Fibroblast of lung (primary cell): ENCODE data around the gene GALK2. TPM values are rescaled to one million over a fixed set of nuclear protein-coding genes. Genes with fewer than 3 reads are reported as not detected.
A peak's percentile ranks its signal among the peaks of the same experiment; 100 is the strongest.
"Not testable (repeated sequence)": the region's sequence is repeated elsewhere in the genome, so short reads cannot be mapped to it uniquely, and the experiment has no call there.

Experiments
- DNase-seq, 2 donors: peaks; one replicate each; pipeline versions ENCODE4 v3.0.0 to v3.0.0-alpha.2; 2010; ENCODE audit warnings: low read depth in 2 of 2
- H2AFZ ChIP-seq: 2 replicates; pipeline ENCODE4 v1.5.1; 2012; ENCODE audit warnings: low read length, control low read depth, inconsistent platforms
- H3K27ac ChIP-seq: 2 replicates; pipeline ENCODE4 v1.5.1; 2011; ENCODE audit warnings: low read length, control low read depth; ENCODE audit not compliant: insufficient read depth
- H3K27me3 ChIP-seq: 2 replicates; pipeline ENCODE4 v1.5.1; 2011; ENCODE audit warnings: mild to moderate bottlenecking, low read length; ENCODE audit not compliant: control insufficient read depth, insufficient read depth
- H3K36me3 ChIP-seq: 2 replicates; pipeline ENCODE4 v1.5.1; 2011; ENCODE audit warnings: low read length; ENCODE audit not compliant: control insufficient read depth, insufficient read depth
- H3K4me1 ChIP-seq: 2 replicates; pipeline ENCODE4 v1.5.1; 2011; ENCODE audit warnings: low read length; ENCODE audit not compliant: control insufficient read depth, insufficient read depth; ENCODE audit errors: extremely low read depth
- H3K4me2 ChIP-seq: 2 replicates; pipeline ENCODE4 v1.5.1; 2011; ENCODE audit warnings: low read length, control low read depth; ENCODE audit not compliant: insufficient read depth; ENCODE audit errors: extremely low read depth
- H3K4me3 ChIP-seq, 4 experiments: fragments of 200-600 bp in 1 of 4; sonication (generic) in 1 of 4; replicated peaks in 1 of 4; 2 replicates each; pipeline ENCODE4 v1.5.1; 2011 to 2016; ENCODE audit warnings: low read length in 4 of 4, low read depth in 3 of 4, mild to moderate bottlenecking in 3 of 4, control low read depth in 2 of 4, inconsistent platforms in 1 of 4, mixed read lengths in 1 of 4; ENCODE audit not compliant: insufficient read depth in 1 of 4; ENCODE audit errors: control extremely low read depth in 1 of 4
- H3K79me2 ChIP-seq: 2 replicates; pipeline ENCODE4 v1.5.1; 2012; ENCODE audit warnings: mild to moderate bottlenecking, low read length, inconsistent platforms; ENCODE audit not compliant: control insufficient read depth, insufficient read depth
- H3K9ac ChIP-seq: 2 replicates; pipeline ENCODE4 v1.5.1; 2011; ENCODE audit warnings: mild to moderate bottlenecking, low read length, control low read depth; ENCODE audit not compliant: insufficient read depth
- H3K9me3 ChIP-seq: 2 replicates; pipeline ENCODE4 v1.5.1; 2012; ENCODE audit warnings: low read depth, low read length; ENCODE audit not compliant: control insufficient read depth, insufficient read depth
- H4K20me1 ChIP-seq: 2 replicates; pipeline ENCODE4 v1.5.1; 2011; ENCODE audit warnings: low read length; ENCODE audit not compliant: control insufficient read depth, insufficient read depth; ENCODE audit errors: extremely low read depth
- CTCF ChIP-seq, 2 donors: IDR thresholded peaks in 1 of 2; conservative IDR thresholded peaks in 1 of 2; 1 replicate in 1 of 2; 2 replicates in 1 of 2; pipeline ENCODE4 v1.5.1; 2011 to 2012; ENCODE audit warnings: low read length in 2 of 2, control low read depth in 1 of 2, inconsistent platforms in 1 of 2, low read depth in 1 of 2, mild to moderate bottlenecking in 1 of 2
- EZH2 ChIP-seq: IDR thresholded peaks from 2 replicates; pipeline ENCODE4 v1.5.1; 2012; ENCODE audit warnings: low read length, control low read depth, mild to moderate bottlenecking; ENCODE audit errors: missing control alignments
- polyA plus RNA-seq, 2 donors: library from polyadenylated mRNA; depleted of rRNA in 1 of 2; stranded (reverse) in 1 of 2; unstranded in 1 of 2; fragments of >200 nt; gene quantifications; 2 replicates each; pipeline ENCODE4 v1.2.1, GENCODE V29; 2011 to 2012; ENCODE audit warnings: missing spikeins in 1 of 2
- total RNA-seq: library from RNA; depleted of rRNA; stranded (reverse); fragments of >200 nt; gene quantifications from 2 replicates; pipeline ENCODE4 v1.2.1, GENCODE V29; 2014

GALK2 gene
- total and polyA plus RNA-seq, 2 donors (not counting 1 experiment from before 2014, with no cell fraction given), result 37.5 to 74.5 TPM

GRCh38 chr15:49247556-49248110, 77.6 kb downstream of the GALK2 start:
- no peaks in the 10 kb centered on the region for H3K79me2 ChIP-seq
- no peak overlapping the region for H3K27ac ChIP-seq
- H3K27me3 ChIP-seq, result no peaks in the 10 kb centered on the region
- no peak overlapping the region for H3K9ac ChIP-seq
- TF ChIP-seq EZH2 (no peak), CTCF (conservative IDR thresholded peaks at IDR 0.05 in 1 of 2, IDR thresholded peaks at IDR 0.05 in 1 of 2; ENCODE audit: low read depth in 1 of 2, low read length in 2 of 2) (no peak)
- peak; percentile 65 to 74 for DNase-seq
- no peak overlapping the region for H3K4me2 ChIP-seq
- H3K4me1 ChIP-seq, result peaks cover 17% of the 10 kb centered on the region
- no peaks in the 10 kb centered on the region for H4K20me1 ChIP-seq
- H3K36me3 ChIP-seq, result peaks cover 1% of the 10 kb centered on the region
- no peak overlapping the region for H2AFZ ChIP-seq
- no peaks in the 10 kb centered on the region for H3K9me3 ChIP-seq
- no peak overlapping the region for H3K4me3 ChIP-seq

- no peaks in the 10 kb centered on the region for H3K9me3 ChIP-seq
- H3K4me2 ChIP-seq, result peak overlapping the region; percentile 3
- H3K4me3 ChIP-seq, result no peak overlapping the region
- H3K36me3 ChIP-seq, result peaks cover 1% of the 10 kb centered on the region
- H3K79me2 ChIP-seq, result no peaks in the 10 kb centered on the region
- no peak for DNase-seq
- H3K9ac ChIP-seq, result no peak overlapping the region
- H3K27me3 ChIP-seq, result no peaks in the 10 kb centered on the region
- peaks cover 14% of the 10 kb centered on the region for H3K4me1 ChIP-seq
- H4K20me1 ChIP-seq, result no peaks in the 10 kb centered on the region
- H3K27ac ChIP-seq, result no peak overlapping the region
- no peak overlapping the region for H2AFZ ChIP-seq
- no peak for TF ChIP-seq CTCF (conservative IDR thresholded peaks at IDR 0.05 in 1 of 2, IDR thresholded peaks at IDR 0.05 in 1 of 2; ENCODE audit: low read depth in 1 of 2, low read length in 2 of 2)
- TF ChIP-seq EZH2, result no peak
These were observed 78.2 kb downstream of the GALK2 start for GRCh38 chr15:49248291-49248690.

- H3K27me3 ChIP-seq, result no peaks in the 10 kb centered on the region
- H3K4me3 ChIP-seq, result no peak overlapping the region
- H4K20me1 ChIP-seq, result no peaks in the 10 kb centered on the region
- H3K79me2 ChIP-seq, result no peaks in the 10 kb centered on the region
- H3K36me3 ChIP-seq, result no peaks in the 10 kb centered on the region
- DNase-seq, result peak in 1 of 2 donors; percentile 91
- H3K4me1 ChIP-seq, result no peaks in the 10 kb centered on the region
- TF ChIP-seq EZH2, result no peak
- TF ChIP-seq CTCF (conservative IDR thresholded peaks at IDR 0.05 in 1 of 2, IDR thresholded peaks at IDR 0.05 in 1 of 2; ENCODE audit: low read depth in 1 of 2, low read length in 2 of 2), result no peak
- no peak overlapping the region for H3K27ac ChIP-seq
- H3K4me2 ChIP-seq, result no peak overlapping the region
- H3K9me3 ChIP-seq, result no peaks in the 10 kb centered on the region
- H2AFZ ChIP-seq, result no peak overlapping the region
- H3K9ac ChIP-seq, result no peak overlapping the region
These were observed 86.1 kb downstream of the GALK2 start for GRCh38 chr15:49255966-49256759.

- H3K9me3 ChIP-seq, H4K20me1 ChIP-seq, H3K9ac ChIP-seq, H2AFZ ChIP-seq, H3K27ac ChIP-seq, H3K4me2 ChIP-seq, H3K36me3 ChIP-seq, H3K79me2 ChIP-seq, DNase-seq, H3K4me3 ChIP-seq, H3K4me1 ChIP-seq, H3K27me3 ChIP-seq: not testable (repeated sequence)
These were observed 95.1 kb downstream of the GALK2 start for GRCh38 chr15:49265117-49265516.
